ENCODE results near the gene ZNHIT2. TPM values are rescaled to one million over a fixed set of nuclear protein-coding genes. Genes with fewer than 3 reads are reported as not detected.

ZNHIT2 gene
- total and polyA plus RNA-seq, 10 of the 15 experiments (the other 5 are each of a cell fraction or from before 2014, with no cell fraction given) = 0.24 to 20.4 (median 15.5) TPM; not detected in 1

DNA sequence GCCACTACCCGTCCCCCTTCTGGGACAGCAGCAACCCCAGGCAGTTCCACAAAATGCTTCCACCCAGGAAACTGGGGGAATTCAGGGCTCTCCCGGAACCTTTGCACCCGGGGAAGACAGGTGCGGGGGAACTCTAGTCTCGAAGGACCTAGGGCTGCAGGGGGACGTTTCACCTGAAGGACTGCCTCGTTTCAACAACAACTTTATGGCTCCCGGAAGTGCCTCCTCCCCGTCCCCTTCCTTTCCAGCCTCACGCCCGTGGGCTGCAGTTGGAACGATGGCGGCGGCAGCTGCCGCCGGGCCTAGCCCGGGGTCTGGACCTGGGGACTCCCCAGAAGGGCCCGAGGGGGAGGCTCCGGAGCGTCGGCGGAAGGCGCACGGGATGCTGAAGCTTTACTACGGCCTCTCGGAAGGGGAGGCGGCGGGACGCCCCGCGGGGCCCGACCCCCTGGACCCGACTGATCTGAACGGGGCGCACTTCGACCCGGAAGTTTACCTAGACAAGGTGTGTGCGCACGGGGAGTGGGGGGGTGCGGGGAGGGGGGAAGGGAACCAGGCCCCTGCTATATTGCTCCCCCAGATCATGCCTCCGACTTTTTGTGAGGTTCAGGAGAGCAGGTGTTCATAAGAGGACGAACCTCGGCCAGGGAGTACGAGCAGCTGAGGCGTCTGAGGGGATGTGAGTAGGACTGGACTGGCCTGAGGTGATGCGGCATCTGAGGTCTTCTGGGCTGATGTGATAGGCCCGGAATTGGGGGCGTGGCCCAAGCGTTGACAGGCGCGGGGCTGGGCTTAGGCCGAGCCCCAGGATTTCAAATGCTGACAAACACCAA lies 21.3 kb downstream of the ZNHIT2 start, which contains the start of gene VPS51 (continued):
- TF ChIP-seq, protein P1, sequence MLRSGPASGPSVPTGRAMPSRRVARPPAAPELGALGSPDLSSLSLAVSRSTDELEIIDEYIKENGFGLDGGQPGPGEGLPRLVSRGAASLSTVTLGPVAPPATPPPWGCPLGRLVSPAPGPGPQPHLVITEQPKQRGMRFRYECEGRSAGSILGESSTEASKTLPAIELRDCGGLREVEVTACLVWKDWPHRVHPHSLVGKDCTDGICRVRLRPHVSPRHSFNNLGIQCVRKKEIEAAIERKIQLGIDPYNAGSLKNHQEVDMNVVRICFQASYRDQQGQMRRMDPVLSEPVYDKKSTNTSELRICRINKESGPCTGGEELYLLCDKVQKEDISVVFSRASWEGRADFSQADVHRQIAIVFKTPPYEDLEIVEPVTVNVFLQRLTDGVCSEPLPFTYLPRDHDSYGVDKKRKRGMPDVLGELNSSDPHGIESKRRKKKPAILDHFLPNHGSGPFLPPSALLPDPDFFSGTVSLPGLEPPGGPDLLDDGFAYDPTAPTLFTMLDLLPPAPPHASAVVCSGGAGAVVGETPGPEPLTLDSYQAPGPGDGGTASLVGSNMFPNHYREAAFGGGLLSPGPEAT (IDR thresholded peaks at IDR 0.05; ENCODE audit: low read depth) = peak; percentile 98
- TF ChIP-seq, protein P2, sequence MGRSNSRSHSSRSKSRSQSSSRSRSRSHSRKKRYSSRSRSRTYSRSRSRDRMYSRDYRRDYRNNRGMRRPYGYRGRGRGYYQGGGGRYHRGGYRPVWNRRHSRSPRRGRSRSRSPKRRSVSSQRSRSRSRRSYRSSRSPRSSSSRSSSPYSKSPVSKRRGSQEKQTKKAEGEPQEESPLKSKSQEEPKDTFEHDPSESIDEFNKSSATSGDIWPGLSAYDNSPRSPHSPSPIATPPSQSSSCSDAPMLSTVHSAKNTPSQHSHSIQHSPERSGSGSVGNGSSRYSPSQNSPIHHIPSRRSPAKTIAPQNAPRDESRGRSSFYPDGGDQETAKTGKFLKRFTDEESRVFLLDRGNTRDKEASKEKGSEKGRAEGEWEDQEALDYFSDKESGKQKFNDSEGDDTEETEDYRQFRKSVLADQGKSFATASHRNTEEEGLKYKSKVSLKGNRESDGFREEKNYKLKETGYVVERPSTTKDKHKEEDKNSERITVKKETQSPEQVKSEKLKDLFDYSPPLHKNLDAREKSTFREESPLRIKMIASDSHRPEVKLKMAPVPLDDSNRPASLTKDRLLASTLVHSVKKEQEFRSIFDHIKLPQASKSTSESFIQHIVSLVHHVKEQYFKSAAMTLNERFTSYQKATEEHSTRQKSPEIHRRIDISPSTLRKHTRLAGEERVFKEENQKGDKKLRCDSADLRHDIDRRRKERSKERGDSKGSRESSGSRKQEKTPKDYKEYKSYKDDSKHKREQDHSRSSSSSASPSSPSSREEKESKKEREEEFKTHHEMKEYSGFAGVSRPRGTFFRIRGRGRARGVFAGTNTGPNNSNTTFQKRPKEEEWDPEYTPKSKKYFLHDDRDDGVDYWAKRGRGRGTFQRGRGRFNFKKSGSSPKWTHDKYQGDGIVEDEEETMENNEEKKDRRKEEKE (IDR thresholded peaks at IDR 0.05) = no peak
- TF ChIP-seq SIN3A (IDR thresholded peaks at IDR 0.05; ENCODE audit: low read depth, low read length) (peak; percentile 92), BACH1 (IDR thresholded peaks at IDR 0.05; ENCODE audit: borderline replicate concordance) (no peak), DPF2 (IDR thresholded peaks at IDR 0.05) (peak; percentile 78), IKZF2 (IDR thresholded peaks at IDR 0.05) (peak; percentile 85 to 92), RB1 (IDR thresholded peaks at IDR 0.05; ENCODE audit: borderline replicate concordance) (peak; percentile 97; the same call in 1 of the 2 replicates), ASH2L (IDR thresholded peaks at IDR 0.05; ENCODE audit: borderline replicate concordance, low read depth) (peak; percentile 90; the same call in 1 of the 2 replicates), ZBED1 (IDR thresholded peaks at IDR 0.05; ENCODE audit: borderline replicate concordance) (0 out of 2 replicates have a peak, but pooled peaks have one; percentile 51), CBFB (IDR thresholded peaks at IDR 0.05; ENCODE audit: low read depth) (peak; percentile 74)
- TF ChIP-seq, protein P3, sequence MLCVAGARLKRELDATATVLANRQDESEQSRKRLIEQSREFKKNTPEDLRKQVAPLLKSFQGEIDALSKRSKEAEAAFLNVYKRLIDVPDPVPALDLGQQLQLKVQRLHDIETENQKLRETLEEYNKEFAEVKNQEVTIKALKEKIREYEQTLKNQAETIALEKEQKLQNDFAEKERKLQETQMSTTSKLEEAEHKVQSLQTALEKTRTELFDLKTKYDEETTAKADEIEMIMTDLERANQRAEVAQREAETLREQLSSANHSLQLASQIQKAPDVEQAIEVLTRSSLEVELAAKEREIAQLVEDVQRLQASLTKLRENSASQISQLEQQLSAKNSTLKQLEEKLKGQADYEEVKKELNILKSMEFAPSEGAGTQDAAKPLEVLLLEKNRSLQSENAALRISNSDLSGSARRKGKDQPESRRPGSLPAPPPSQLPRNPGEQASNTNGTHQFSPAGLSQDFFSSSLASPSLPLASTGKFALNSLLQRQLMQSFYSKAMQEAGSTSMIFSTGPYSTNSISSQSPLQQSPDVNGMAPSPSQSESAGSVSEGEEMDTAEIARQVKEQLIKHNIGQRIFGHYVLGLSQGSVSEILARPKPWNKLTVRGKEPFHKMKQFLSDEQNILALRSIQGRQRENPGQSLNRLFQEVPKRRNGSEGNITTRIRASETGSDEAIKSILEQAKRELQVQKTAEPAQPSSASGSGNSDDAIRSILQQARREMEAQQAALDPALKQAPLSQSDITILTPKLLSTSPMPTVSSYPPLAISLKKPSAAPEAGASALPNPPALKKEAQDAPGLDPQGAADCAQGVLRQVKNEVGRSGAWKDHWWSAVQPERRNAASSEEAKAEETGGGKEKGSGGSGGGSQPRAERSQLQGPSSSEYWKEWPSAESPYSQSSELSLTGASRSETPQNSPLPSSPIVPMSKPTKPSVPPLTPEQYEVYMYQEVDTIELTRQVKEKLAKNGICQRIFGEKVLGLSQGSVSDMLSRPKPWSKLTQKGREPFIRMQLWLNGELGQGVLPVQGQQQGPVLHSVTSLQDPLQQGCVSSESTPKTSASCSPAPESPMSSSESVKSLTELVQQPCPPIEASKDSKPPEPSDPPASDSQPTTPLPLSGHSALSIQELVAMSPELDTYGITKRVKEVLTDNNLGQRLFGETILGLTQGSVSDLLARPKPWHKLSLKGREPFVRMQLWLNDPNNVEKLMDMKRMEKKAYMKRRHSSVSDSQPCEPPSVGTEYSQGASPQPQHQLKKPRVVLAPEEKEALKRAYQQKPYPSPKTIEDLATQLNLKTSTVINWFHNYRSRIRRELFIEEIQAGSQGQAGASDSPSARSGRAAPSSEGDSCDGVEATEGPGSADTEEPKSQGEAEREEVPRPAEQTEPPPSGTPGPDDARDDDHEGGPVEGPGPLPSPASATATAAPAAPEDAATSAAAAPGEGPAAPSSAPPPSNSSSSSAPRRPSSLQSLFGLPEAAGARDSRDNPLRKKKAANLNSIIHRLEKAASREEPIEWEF (IDR thresholded peaks at IDR 0.05; ENCODE audit: insufficient replicate concordance, low read depth, low read length) = no peak
- TF ChIP-seq, protein P4, sequence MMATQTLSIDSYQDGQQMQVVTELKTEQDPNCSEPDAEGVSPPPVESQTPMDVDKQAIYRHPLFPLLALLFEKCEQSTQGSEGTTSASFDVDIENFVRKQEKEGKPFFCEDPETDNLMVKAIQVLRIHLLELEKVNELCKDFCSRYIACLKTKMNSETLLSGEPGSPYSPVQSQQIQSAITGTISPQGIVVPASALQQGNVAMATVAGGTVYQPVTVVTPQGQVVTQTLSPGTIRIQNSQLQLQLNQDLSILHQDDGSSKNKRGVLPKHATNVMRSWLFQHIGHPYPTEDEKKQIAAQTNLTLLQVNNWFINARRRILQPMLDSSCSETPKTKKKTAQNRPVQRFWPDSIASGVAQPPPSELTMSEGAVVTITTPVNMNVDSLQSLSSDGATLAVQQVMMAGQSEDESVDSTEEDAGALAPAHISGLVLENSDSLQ (IDR thresholded peaks at IDR 0.05) = peak; percentile 77; the same call in 1 of the 2 replicates
- TF ChIP-seq, protein P5, sequence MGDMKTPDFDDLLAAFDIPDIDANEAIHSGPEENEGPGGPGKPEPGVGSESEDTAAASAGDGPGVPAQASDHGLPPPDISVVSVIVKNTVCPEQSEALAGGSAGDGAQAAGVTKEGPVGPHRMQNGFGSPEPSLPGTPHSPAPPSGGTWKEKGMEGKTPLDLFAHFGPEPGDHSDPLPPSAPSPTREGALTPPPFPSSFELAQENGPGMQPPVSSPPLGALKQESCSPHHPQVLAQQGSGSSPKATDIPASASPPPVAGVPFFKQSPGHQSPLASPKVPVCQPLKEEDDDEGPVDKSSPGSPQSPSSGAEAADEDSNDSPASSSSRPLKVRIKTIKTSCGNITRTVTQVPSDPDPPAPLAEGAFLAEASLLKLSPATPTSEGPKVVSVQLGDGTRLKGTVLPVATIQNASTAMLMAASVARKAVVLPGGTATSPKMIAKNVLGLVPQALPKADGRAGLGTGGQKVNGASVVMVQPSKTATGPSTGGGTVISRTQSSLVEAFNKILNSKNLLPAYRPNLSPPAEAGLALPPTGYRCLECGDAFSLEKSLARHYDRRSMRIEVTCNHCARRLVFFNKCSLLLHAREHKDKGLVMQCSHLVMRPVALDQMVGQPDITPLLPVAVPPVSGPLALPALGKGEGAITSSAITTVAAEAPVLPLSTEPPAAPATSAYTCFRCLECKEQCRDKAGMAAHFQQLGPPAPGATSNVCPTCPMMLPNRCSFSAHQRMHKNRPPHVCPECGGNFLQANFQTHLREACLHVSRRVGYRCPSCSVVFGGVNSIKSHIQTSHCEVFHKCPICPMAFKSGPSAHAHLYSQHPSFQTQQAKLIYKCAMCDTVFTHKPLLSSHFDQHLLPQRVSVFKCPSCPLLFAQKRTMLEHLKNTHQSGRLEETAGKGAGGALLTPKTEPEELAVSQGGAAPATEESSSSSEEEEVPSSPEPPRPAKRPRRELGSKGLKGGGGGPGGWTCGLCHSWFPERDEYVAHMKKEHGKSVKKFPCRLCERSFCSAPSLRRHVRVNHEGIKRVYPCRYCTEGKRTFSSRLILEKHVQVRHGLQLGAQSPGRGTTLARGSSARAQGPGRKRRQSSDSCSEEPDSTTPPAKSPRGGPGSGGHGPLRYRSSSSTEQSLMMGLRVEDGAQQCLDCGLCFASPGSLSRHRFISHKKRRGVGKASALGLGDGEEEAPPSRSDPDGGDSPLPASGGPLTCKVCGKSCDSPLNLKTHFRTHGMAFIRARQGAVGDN (IDR thresholded peaks at IDR 0.05) = peak; percentile 77

Measured in GM12878 (cell line).